Ovary (tissue), 3 donors: Measurements from ENCODE around the gene SMO.

Experiments
- CTCF ChIP-seq, 3 donors: fragments of 450-650 bp in 2 of 3; fragments of 200-600 bp in 1 of 3; IDR thresholded peaks; one replicate each; pipeline versions ENCODE4 v1.5.1 to v1.8.0; 2016 to 2022; ENCODE audit warnings: antibody characterized with exemption in 3 of 3, mild to moderate bottlenecking in 1 of 3
- EP300 ChIP-seq: sonication (generic); formaldehyde crosslinking; IDR thresholded peaks from one replicate; pipeline ENCODE4 v1.6.1; 2017; ENCODE audit warnings: antibody characterized with exemption
- POLR2A ChIP-seq: fragments of 450-650 bp; IDR thresholded peaks from one replicate; pipeline ENCODE4 v1.6.1; 2017; ENCODE audit warnings: antibody characterized with exemption, mild to moderate bottlenecking, moderate library complexity
- donor health status: DM: no; HTN: no; CAD: no.

- TF ChIP-seq CTCF (IDR thresholded peaks at IDR 0.05) (no peak), POLR2A (no peak), EP300 (no peak)
These were observed 26.8 kb upstream of the SMO start for GRCh38 chr7:129161524-129162225.
